ENCODE data around the gene ATP2A2.
"Not testable (repeated sequence)": the region's sequence is repeated elsewhere in the genome, so short reads cannot be mapped to it uniquely, and the experiment has no call there.

Gene ATP2A2

GRCh38 chr12:110301065-110301806 lies 20.2 kb downstream of the ATP2A2 start:
- DNase-seq: no peak

GRCh38 chr12:110304061-110304551 lies 23.1 kb downstream of the ATP2A2 start:
- no peak for DNase-seq

- no peak for DNase-seq
These were observed 26.3 kb downstream of the ATP2A2 start for GRCh38 chr12:110307372-110307771.

GRCh38 chr12:110310763-110311162 lies 29.7 kb downstream of the ATP2A2 start:
- DNase-seq: no peak

- DNase-seq: no peak
These were observed 30.9 kb downstream of the ATP2A2 start for GRCh38 chr12:110311903-110312302.

GRCh38 chr12:110312581-110313360 lies 31.7 kb downstream of the ATP2A2 start:
- no peak for DNase-seq

GRCh38 chr12:110314308-110314707 lies 33.3 kb downstream of the ATP2A2 start:
- DNase-seq: no peak

- DNase-seq: no peak
These were observed 35.8 kb downstream of the ATP2A2 start for GRCh38 chr12:110316861-110317260.

GRCh38 chr12:110317911-110318310 lies 36.9 kb downstream of the ATP2A2 start:
- no peak for DNase-seq

- no peak for DNase-seq
These were observed 39.5 kb downstream of the ATP2A2 start for GRCh38 chr12:110320550-110320949.

- DNase-seq: no peak
These were observed 48.7 kb downstream of the ATP2A2 start for GRCh38 chr12:110329710-110330109.

- DNase-seq: no peak
These were observed 49.1 kb downstream of the ATP2A2 start for GRCh38 chr12:110330124-110330523.

GRCh38 chr12:110330544-110330943 lies 49.5 kb downstream of the ATP2A2 start:
- DNase-seq: no peak

GRCh38 chr12:110333201-110333600 lies 52.2 kb downstream of the ATP2A2 start:
- DNase-seq: no peak

GRCh38 chr12:110335481-110336045 lies 54.5 kb downstream of the ATP2A2 start:
- DNase-seq: no peak

- no peak for DNase-seq
These were observed 57.1 kb downstream of the ATP2A2 start for GRCh38 chr12:110337912-110338710.

- no peak for DNase-seq
These were observed 57.7 kb downstream of the ATP2A2 start for GRCh38 chr12:110338754-110339153.

- no peak for DNase-seq
These were observed 58.3 kb downstream of the ATP2A2 start for GRCh38 chr12:110339184-110339952.

GRCh38 chr12:110340261-110340660 lies 59.2 kb downstream of the ATP2A2 start:
- DNase-seq: not testable (repeated sequence)

- no peak for DNase-seq
These were observed 59.7 kb downstream of the ATP2A2 start for GRCh38 chr12:110340706-110341105.

- no peak for DNase-seq
These were observed 61.1 kb downstream of the ATP2A2 start for GRCh38 chr12:110342157-110342556.

- no peak for DNase-seq
These were observed 62.1 kb downstream of the ATP2A2 start for GRCh38 chr12:110343114-110343513.

Measured in activated CD4-positive, alpha-beta T cell treated with anti-CD3 and anti-CD28 coated beads, Interleukin-2, amount 50 U/mL, for 4 hours (primary cell).